A549 (cell line): ENCODE results near the gene ZNF692. TPM values are rescaled to one million over a fixed set of nuclear protein-coding genes. Genes with fewer than 3 reads are reported as not detected.

Source experiments
- ATAC-seq, 2 experiments: fragments of 200-7000 bp in 1 of 2; fragments of >200 bp in 1 of 2; cut with Nextera tagmentation in 1 of 2; cut with Tn5 transposase in 1 of 2; 3 replicates each; pipeline versions ENCODE4 v1.8.0 to v1.9.1; 2018 to 2020; ENCODE audit warnings: mild to moderate bottlenecking in 1 of 2, moderate library complexity in 1 of 2
- CTCF ChIA-PET: fragments of 300-600 bp; sonication (Branson Sonifier 250); formaldehyde crosslinking; extraction: SDS; loops from one replicate; lab custom pipeline; 2021; ENCODE audit warnings: antibody characterized with exemption, inconsistent platforms; lab: Yijun Ruan, JAX
- POLR2A ChIA-PET: fragments of 350-600 bp; formaldehyde crosslinking; extraction: SDS; loops from one replicate; lab custom pipeline; 2021; ENCODE audit warnings: antibody characterized with exemption, inconsistent platforms; lab: Yijun Ruan, JAX
- DNase-seq, 2 experiments: peaks; one replicate each; pipeline versions ENCODE4 v3.0.0 to v3.0.0-alpha.2; 2011 to 2016; ENCODE audit warnings: low read depth in 1 of 2, low spot score in 1 of 2
- FAIRE-seq: peaks from 2 replicates; lab custom pipeline; 2011; peaks lifted over from hg19 to GRCh38; lab: Jason Lieb, UNC
- H3K27ac ChIP-seq, 2 experiments: fragments of >200 bp; sonication (Bioruptor Twin); formaldehyde crosslinking; 3 replicates each; pipeline ENCODE4 v1.5.1; 2016 to 2017
- H3K4me1 ChIP-seq: fragments of >200 bp; sonication (Bioruptor Twin); formaldehyde crosslinking; 3 replicates; pipeline ENCODE4 v1.6.1; 2016
- H3K4me2 ChIP-seq: fragments of >200 bp; sonication (Bioruptor Twin); formaldehyde crosslinking; 3 replicates; pipeline ENCODE4 v1.6.1; 2016
- H3K4me3 ChIP-seq: fragments of >200 bp; sonication (Bioruptor Twin); formaldehyde crosslinking; 3 replicates; pipeline ENCODE4 v1.5.1; 2016
- H3K9me3 ChIP-seq: fragments of >200 bp; sonication (Bioruptor Twin); formaldehyde crosslinking; 3 replicates; pipeline ENCODE4 v1.6.1; 2016
- CBX8 ChIP-seq: fragments of 200-600 bp; sonication (generic); IDR thresholded peaks from 2 replicates; pipeline ENCODE4 v1.6.1; 2016
- CHD4 ChIP-seq: fragments of 200-600 bp; sonication (generic); IDR thresholded peaks from 2 replicates; pipeline ENCODE4 v1.6.1; 2016; ENCODE audit warnings: antibody characterized with exemption, mild to moderate bottlenecking, borderline replicate concordance
- EP300 ChIP-seq, 2 experiments: fragments of >200 bp; sonication (Bioruptor Twin); formaldehyde crosslinking; IDR thresholded peaks; 2 replicates in 1 of 2; 3 replicates in 1 of 2; pipeline ENCODE4 v1.6.1; 2016 to 2017
- HDAC2 ChIP-seq: fragments of 200-600 bp; sonication (generic); IDR thresholded peaks from 2 replicates; pipeline ENCODE4 v1.6.1; 2016
- HOXB13 ChIP-seq: fragments of 250-450 bp; sonication (Bioruptor Pico); IDR thresholded peaks from 2 replicates; pipeline ENCODE4 v1.5.0; 2020; ENCODE audit warnings: low read depth, mild to moderate bottlenecking, moderate library complexity
- JUN ChIP-seq, 2 experiments: fragments of >200 bp; sonication (Bioruptor Twin); formaldehyde crosslinking; IDR thresholded peaks; 2 replicates in 1 of 2; 3 replicates in 1 of 2; pipeline ENCODE4 v1.6.1; 2016 to 2017
- MAFK ChIP-seq: fragments of 450-650 bp; IDR thresholded peaks from 2 replicates; pipeline ENCODE4 v1.6.1; 2014; ENCODE audit not compliant: partially characterized antibody
- MYC ChIP-seq: IDR thresholded peaks from 2 replicates; pipeline ENCODE4 v1.6.1; 2012; ENCODE audit warnings: mild to moderate bottlenecking, inconsistent platforms, low read length, improper control_type of control experiment, borderline replicate concordance
- NFE2L2 ChIP-seq: fragments of 150-350 bp; conservative IDR thresholded peaks from 2 replicates; pipeline ENCODE4 v1.6.1; 2014; ENCODE audit warnings: low read length
- PHF8 ChIP-seq: fragments of 200-600 bp; sonication (generic); IDR thresholded peaks from 2 replicates; pipeline ENCODE4 v1.6.1; 2016; ENCODE audit warnings: low read depth, mild to moderate bottlenecking, antibody characterized with exemption, moderate library complexity, borderline replicate concordance
- POLR2AphosphoS2 ChIP-seq: conservative IDR thresholded peaks from 2 replicates; pipeline ENCODE4 v1.6.1; 2012; ENCODE audit warnings: low read length, improper control_type of control experiment, inconsistent platforms
- RCOR1 ChIP-seq: fragments of 150-350 bp; IDR thresholded peaks from 2 replicates; pipeline ENCODE4 v1.6.1; 2014; ENCODE audit warnings: antibody characterized with exemption, low read length, low read depth
- SREBF2 ChIP-seq: fragments of 450-650 bp; IDR thresholded peaks from 2 replicates; pipeline ENCODE4 v1.6.1; 2014; ENCODE audit warnings: mild to moderate bottlenecking, moderate library complexity
- TFCP2L1 ChIP-seq: fragments of 250-450 bp; sonication (Bioruptor Pico); IDR thresholded peaks from 2 replicates; pipeline ENCODE4 v1.5.0; 2021; ENCODE audit warnings: mild to moderate bottlenecking
- ZC3H11A ChIP-seq: fragments of 450-650 bp; IDR thresholded peaks from 2 replicates; pipeline ENCODE4 v1.6.1; 2014; ENCODE audit warnings: antibody characterized with exemption, mild to moderate bottlenecking
- WGBS: methylation state at CpG from one replicate; pipeline ENCODE4 v1.1.6; 2017; ENCODE audit errors: missing lambda C conversion rate; 5-methylcytosine and 5-hydroxymethylcytosine counted together
- polyA plus RNA-seq, 4 experiments: library from polyadenylated mRNA; depleted of rRNA in 3 of 4; stranded (reverse); fragments of >200 nt; fragmentation: RNase III in 1 of 4; extraction: RNeasy Plus Mini Kit Qiagen cat#74134 plus additional on column Dnase treatment in 1 of 4; gene quantifications; 2 replicates in 3 of 4; 3 replicates in 1 of 4; pipeline ENCODE4 v1.2.3, GENCODE V29; 2011 to 2017
- TF ChIP-seq, protein P1 (sequence below): IDR thresholded peaks from 2 replicates; pipeline ENCODE4 v1.6.1; 2012
- TF ChIP-seq, protein P2 (sequence below): fragments of >200 bp; sonication (Bioruptor Twin); formaldehyde crosslinking; IDR thresholded peaks from 3 replicates; pipeline ENCODE4 v1.5.1; 2016
- TF ChIP-seq, protein P3 (sequence below): fragments of 450-650 bp; IDR thresholded peaks from 2 replicates; pipeline ENCODE4 v1.6.1; 2014; ENCODE audit warnings: antibody characterized with exemption
- TF ChIP-seq, protein P4 (sequence below): IDR thresholded peaks from 2 replicates; pipeline ENCODE4 v1.6.1; 2012; ENCODE audit warnings: low read depth, borderline replicate concordance

ZNF692 gene
- polyA plus RNA-seq, 2 of the 4 experiments (the other 2 are of a cell fraction) = 19.8 to 46.8 TPM

DNA sequence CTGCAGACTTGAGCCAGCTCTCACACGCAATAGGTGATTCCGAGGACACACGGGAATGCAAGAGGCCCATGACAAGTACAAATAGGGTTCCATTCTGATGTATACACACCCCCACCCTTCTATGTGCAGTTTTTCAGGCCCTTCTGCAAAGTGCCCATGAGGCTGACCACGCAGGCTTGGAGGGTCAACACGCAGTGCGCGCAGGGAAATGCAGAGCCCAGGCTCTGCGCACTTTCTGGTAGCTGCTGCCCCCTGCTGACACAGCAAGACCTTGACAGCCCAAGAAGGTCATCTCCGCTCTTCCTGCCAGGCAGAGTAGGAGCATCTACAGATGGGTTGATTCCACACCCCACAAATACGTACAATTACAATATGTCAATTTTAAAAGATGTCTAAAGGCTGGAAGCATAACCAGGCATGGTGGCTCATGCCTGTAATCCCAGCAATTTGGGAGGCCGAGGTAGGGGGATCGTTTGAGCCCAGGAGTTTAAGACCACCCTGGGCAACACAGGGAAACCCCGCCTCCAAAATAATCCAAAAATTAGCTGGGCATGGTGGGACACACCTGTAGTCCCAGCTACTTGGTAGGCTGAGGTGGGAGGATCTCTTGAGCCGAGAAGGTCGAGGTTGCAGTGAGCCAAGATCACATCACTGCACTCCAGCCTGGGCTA lies 51.7 kb downstream of the ZNF692 start (continued):
- TF ChIP-seq, protein P1, sequence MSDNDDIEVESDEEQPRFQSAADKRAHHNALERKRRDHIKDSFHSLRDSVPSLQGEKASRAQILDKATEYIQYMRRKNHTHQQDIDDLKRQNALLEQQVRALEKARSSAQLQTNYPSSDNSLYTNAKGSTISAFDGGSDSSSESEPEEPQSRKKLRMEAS = no peak
- TF ChIP-seq, protein P2, sequence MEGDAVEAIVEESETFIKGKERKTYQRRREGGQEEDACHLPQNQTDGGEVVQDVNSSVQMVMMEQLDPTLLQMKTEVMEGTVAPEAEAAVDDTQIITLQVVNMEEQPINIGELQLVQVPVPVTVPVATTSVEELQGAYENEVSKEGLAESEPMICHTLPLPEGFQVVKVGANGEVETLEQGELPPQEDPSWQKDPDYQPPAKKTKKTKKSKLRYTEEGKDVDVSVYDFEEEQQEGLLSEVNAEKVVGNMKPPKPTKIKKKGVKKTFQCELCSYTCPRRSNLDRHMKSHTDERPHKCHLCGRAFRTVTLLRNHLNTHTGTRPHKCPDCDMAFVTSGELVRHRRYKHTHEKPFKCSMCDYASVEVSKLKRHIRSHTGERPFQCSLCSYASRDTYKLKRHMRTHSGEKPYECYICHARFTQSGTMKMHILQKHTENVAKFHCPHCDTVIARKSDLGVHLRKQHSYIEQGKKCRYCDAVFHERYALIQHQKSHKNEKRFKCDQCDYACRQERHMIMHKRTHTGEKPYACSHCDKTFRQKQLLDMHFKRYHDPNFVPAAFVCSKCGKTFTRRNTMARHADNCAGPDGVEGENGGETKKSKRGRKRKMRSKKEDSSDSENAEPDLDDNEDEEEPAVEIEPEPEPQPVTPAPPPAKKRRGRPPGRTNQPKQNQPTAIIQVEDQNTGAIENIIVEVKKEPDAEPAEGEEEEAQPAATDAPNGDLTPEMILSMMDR = peak; percentile 63
- no peak for TF ChIP-seq MYC

DNA sequence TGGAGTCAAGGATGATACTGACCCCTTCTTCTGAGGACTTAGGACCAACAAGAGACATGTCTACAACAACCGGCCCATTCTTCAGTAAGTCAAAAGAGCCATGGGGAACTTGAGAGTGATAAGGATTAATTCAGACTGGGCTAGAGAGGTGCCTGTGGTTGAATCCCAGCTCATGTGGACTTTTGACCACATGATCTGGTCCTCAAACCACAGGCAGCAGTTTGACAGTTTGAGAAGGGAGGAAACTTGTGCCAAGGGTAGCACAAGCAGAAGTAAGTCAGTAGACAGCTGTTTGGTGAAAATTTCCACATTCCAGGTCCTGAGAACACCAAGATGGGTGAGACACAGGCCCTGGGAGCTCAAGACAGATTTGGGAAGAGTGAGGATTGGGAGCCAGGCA lies 53.0 kb downstream of the ZNF692 start:
- no peak for FAIRE-seq
- TF ChIP-seq ZC3H11A (no peak), PHF8 (no peak), RCOR1 (no peak), EP300 (IDR thresholded peaks at IDR 0.05) (no peak), HOXB13 (CRISPR knock-in tag) (no peak), POLR2AphosphoS2 (no peak), TFCP2L1 (CRISPR knock-in tag) (no peak), JUN (IDR thresholded peaks at IDR 0.05) (no peak), CBX8 (no peak), NFE2L2 (no peak), MAFK (no peak), CHD4 (no peak), HDAC2 (no peak), SREBF2 (no peak)
- TF ChIP-seq, protein P2 = no peak
- TF ChIP-seq, protein P3, sequence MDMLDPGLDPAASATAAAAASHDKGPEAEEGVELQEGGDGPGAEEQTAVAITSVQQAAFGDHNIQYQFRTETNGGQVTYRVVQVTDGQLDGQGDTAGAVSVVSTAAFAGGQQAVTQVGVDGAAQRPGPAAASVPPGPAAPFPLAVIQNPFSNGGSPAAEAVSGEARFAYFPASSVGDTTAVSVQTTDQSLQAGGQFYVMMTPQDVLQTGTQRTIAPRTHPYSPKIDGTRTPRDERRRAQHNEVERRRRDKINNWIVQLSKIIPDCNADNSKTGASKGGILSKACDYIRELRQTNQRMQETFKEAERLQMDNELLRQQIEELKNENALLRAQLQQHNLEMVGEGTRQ = no peak
- TF ChIP-seq, protein P4, sequence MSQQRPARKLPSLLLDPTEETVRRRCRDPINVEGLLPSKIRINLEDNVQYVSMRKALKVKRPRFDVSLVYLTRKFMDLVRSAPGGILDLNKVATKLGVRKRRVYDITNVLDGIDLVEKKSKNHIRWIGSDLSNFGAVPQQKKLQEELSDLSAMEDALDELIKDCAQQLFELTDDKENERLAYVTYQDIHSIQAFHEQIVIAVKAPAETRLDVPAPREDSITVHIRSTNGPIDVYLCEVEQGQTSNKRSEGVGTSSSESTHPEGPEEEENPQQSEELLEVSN = no peak
- TF ChIP-seq, all 56 proteins: peak for 0
- CTCF ChIA-PET = interaction anchor here (1.6 to 2.4 kb wide), 4 partner anchors 9 to 184 kb away, joined by 5 to 12 read pairs (median 6); partner anchors contain the start of gene SH3BP5L
- no peak overlapping the region for H3K4me2 ChIP-seq
- POLR2A ChIA-PET = interaction anchor here (1.6 kb wide), 1 partner anchor 32 kb away, joined by 3 read pairs; the partner anchor contains the start of gene ZNF672
- DNase-seq (no peak), ATAC-seq (no peak)
- 92% methylated on average over 1 of the region's 1 CpG for WGBS
- H3K9me3 ChIP-seq = no peaks in the 10 kb centered on the region
- no peak overlapping the region for H3K27ac ChIP-seq
- H3K4me3 ChIP-seq = no peak overlapping the region
- peaks cover 4% of the 10 kb centered on the region; the same call in 1 of the 3 replicates for H3K4me1 ChIP-seq
